Esophagus squamous epithelium (tissue), 4 donors: ENCODE measurements around the gene COQ6.

Source experiments
- POLR2A ChIP-seq, 4 donors: fragments of 450-650 bp; IDR thresholded peaks; one replicate each; pipeline ENCODE4 v1.6.1; 2017; ENCODE audit warnings: antibody characterized with exemption in 4 of 4, mild to moderate bottlenecking in 4 of 4, moderate library complexity in 3 of 4
- TF ChIP-seq, protein P1 (sequence below), 6 experiments: fragments of 450-650 bp in 4 of 6; fragments of 200-600 bp in 2 of 6; sonication (generic) in 2 of 6; IDR thresholded peaks; one replicate each; pipeline ENCODE4 v1.5.1; 2016 to 2019; ENCODE audit warnings: antibody characterized with exemption in 6 of 6, mild to moderate bottlenecking in 4 of 6, moderate library complexity in 4 of 6

DNA sequence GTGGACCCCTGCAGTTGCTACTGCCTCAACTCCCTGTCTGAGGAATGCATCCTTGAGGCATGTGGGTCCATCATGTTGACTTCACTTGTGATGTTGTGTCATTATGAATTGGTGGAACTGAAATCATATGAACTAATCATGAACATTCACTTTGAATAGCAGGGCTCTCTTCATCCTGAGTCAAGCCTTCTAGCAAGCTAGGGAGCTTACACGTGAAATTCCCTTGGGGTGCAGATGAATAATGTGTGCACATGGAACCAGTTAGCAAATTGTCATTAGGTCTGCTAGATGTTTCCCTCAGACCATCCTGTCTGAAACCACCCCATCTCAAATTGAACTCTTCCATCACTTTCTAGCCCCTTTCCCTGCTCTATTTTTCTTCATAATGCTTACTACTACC, 3.6 kb downstream of the COQ6 start:
- TF ChIP-seq, protein P1, sequence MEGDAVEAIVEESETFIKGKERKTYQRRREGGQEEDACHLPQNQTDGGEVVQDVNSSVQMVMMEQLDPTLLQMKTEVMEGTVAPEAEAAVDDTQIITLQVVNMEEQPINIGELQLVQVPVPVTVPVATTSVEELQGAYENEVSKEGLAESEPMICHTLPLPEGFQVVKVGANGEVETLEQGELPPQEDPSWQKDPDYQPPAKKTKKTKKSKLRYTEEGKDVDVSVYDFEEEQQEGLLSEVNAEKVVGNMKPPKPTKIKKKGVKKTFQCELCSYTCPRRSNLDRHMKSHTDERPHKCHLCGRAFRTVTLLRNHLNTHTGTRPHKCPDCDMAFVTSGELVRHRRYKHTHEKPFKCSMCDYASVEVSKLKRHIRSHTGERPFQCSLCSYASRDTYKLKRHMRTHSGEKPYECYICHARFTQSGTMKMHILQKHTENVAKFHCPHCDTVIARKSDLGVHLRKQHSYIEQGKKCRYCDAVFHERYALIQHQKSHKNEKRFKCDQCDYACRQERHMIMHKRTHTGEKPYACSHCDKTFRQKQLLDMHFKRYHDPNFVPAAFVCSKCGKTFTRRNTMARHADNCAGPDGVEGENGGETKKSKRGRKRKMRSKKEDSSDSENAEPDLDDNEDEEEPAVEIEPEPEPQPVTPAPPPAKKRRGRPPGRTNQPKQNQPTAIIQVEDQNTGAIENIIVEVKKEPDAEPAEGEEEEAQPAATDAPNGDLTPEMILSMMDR (IDR thresholded peaks at IDR 0.05), result no peak
- no peak for TF ChIP-seq POLR2A (IDR thresholded peaks at IDR 0.05)
